ENCODE measurements around the gene CYBRD1.
"Not testable (repeated sequence)": the region's sequence is repeated elsewhere in the genome, so short reads cannot be mapped to it uniquely, and the experiment has no call there.

Gene CYBRD1

GRCh38 chr2:171516793-171517192 is 5.5 kb upstream of the CYBRD1 start:
- no peak for DNase-seq

GRCh38 chr2:171520471-171520870 is 1.8 kb upstream of the CYBRD1 start:
- peak; percentile 22 for DNase-seq

- no peak for DNase-seq
Measured at GRCh38 chr2:171521361-171522051, 768 bp upstream of the CYBRD1 start.

- no peak for DNase-seq
Measured at GRCh38 chr2:171522788-171523087, 464 bp downstream of the CYBRD1 start.

- peak; percentile 89 for DNase-seq
Measured at GRCh38 chr2:171523088-171524017, 1.1 kb downstream of the CYBRD1 start.

GRCh38 chr2:171524018-171524401 is 1.7 kb downstream of the CYBRD1 start:
- no peak for DNase-seq

GRCh38 chr2:171529914-171530313 is 7.6 kb downstream of the CYBRD1 start:
- no peak for DNase-seq

- DNase-seq, result no peak
Measured at GRCh38 chr2:171530378-171530777, 8.1 kb downstream of the CYBRD1 start.

- not testable (repeated sequence) for DNase-seq
Measured at GRCh38 chr2:171530859-171531258, 8.6 kb downstream of the CYBRD1 start.

- no peak for DNase-seq
Measured at GRCh38 chr2:171531291-171531690, 9.0 kb downstream of the CYBRD1 start.

GRCh38 chr2:171531836-171532450 is 9.7 kb downstream of the CYBRD1 start:
- DNase-seq, result no peak

- no peak for DNase-seq
Measured at GRCh38 chr2:171533331-171533730, 11.1 kb downstream of the CYBRD1 start.

GRCh38 chr2:171535528-171535927 is 13.3 kb downstream of the CYBRD1 start:
- not testable (repeated sequence) for DNase-seq

GRCh38 chr2:171540437-171540836 is 18.2 kb downstream of the CYBRD1 start:
- DNase-seq, result no peak

- no peak for DNase-seq
Measured at GRCh38 chr2:171541202-171541887, 19.1 kb downstream of the CYBRD1 start.

GRCh38 chr2:171545086-171545485 is 22.8 kb downstream of the CYBRD1 start:
- DNase-seq, result no peak

- no peak for DNase-seq
Measured at GRCh38 chr2:171547256-171547655, 25.0 kb downstream of the CYBRD1 start.

- DNase-seq, result no peak
Measured at GRCh38 chr2:171547720-171548119, 25.4 kb downstream of the CYBRD1 start.

GRCh38 chr2:171550613-171551012 is 28.3 kb downstream of the CYBRD1 start:
- no peak for DNase-seq

GRCh38 chr2:171551836-171552235 is 29.6 kb downstream of the CYBRD1 start:
- DNase-seq, result no peak

- DNase-seq, result no peak
Measured at GRCh38 chr2:171553236-171553635, 31.0 kb downstream of the CYBRD1 start.

GRCh38 chr2:171553858-171554257 is 31.6 kb downstream of the CYBRD1 start:
- DNase-seq, result no peak

- no peak for DNase-seq
Measured at GRCh38 chr2:171554991-171555615, 32.8 kb downstream of the CYBRD1 start.
